Endothelial cell of umbilical vein (primary cell): Measurements from ENCODE around the gene RNASE8. TPM values are rescaled to one million over a fixed set of nuclear protein-coding genes. Genes with fewer than 3 reads are reported as not detected.

Experiments used
- BruUV-seq: library from RNA; stranded (reverse); fragments of 400-500 nt; replicated peaks from 2 replicates; lab custom pipeline; 2021; lab: Mats Ljungman, UMichigan
- CTCF ChIA-PET: fragments of 300-600, 350-600 bp; sonication (Branson Sonifier 250); formaldehyde crosslinking; loops from one replicate; lab custom pipeline; 2021; ENCODE audit warnings: antibody characterized with exemption, inconsistent platforms; lab: Charles Lee
- POLR2A ChIA-PET: fragments of 300-600, 350-600 bp; sonication (Branson Sonifier 250); formaldehyde crosslinking; loops from one replicate; lab custom pipeline; 2021; ENCODE audit warnings: antibody characterized with exemption, inconsistent platforms; lab: Charles Lee
- DNase-seq: peaks from one replicate; pipeline ENCODE4 v3.0.0-alpha.2; 2011; ENCODE audit warnings: low read depth, low spot score
- FAIRE-seq: peaks from 2 replicates; lab custom pipeline; 2011; peaks lifted over from hg19 to GRCh38; lab: Jason Lieb, UNC
- H2AFZ ChIP-seq: 2 replicates; pipeline ENCODE4 v1.6.0; 2012; ENCODE audit warnings: low read depth, low read length, control low read depth, inconsistent platforms
- H3K27ac ChIP-seq: 2 replicates; pipeline ENCODE4 v1.5.1; 2011; ENCODE audit warnings: low read depth, mild to moderate bottlenecking, control low read depth, low read length, moderate library complexity; ENCODE audit not compliant: insufficient read depth
- H3K27me3 ChIP-seq, 2 experiments: 2 replicates each; pipeline versions ENCODE4 v1.6.0 to v1.6.1; 2011; ENCODE audit warnings: low read length in 2 of 2, mixed read lengths in 1 of 2; ENCODE audit not compliant: control insufficient read depth in 2 of 2, insufficient read depth in 2 of 2
- H3K36me3 ChIP-seq, 2 experiments: 2 replicates in 1 of 2; 3 replicates in 1 of 2; pipeline ENCODE4 v1.5.1; 2011; ENCODE audit warnings: low read length in 2 of 2, mild to moderate bottlenecking in 1 of 2, moderate library complexity in 1 of 2; ENCODE audit not compliant: control insufficient read depth in 2 of 2, insufficient read depth in 2 of 2; ENCODE audit errors: extremely low read depth in 1 of 2
- H3K4me1 ChIP-seq: 3 replicates; pipeline ENCODE4 v1.5.1; 2011; ENCODE audit warnings: mild to moderate bottlenecking, low read length; ENCODE audit not compliant: control insufficient read depth, insufficient read depth; ENCODE audit errors: extremely low read depth
- H3K4me2 ChIP-seq: 2 replicates; pipeline ENCODE4 v1.6.1; 2011; ENCODE audit warnings: low read length, control low read depth, mixed read lengths; ENCODE audit not compliant: insufficient read depth
- H3K4me3 ChIP-seq, 3 experiments: fragments of 200-600 bp in 1 of 3; sonication (generic), shearing (Covaris generic) in 1 of 3; replicated peaks in 1 of 3; 2 replicates each; pipeline ENCODE4 v1.5.1; 2011 to 2016; ENCODE audit warnings: control low read depth in 3 of 3, low read length in 3 of 3, mild to moderate bottlenecking in 2 of 3, inconsistent platforms in 1 of 3, low read depth in 1 of 3, moderate library complexity in 1 of 3; ENCODE audit not compliant: insufficient read depth in 1 of 3
- H3K79me2 ChIP-seq: 2 replicates; pipeline ENCODE4 v1.6.0; 2012; ENCODE audit warnings: low read length, inconsistent platforms; ENCODE audit not compliant: control insufficient read depth, insufficient read depth
- H3K9ac ChIP-seq: replicated peaks from 2 replicates; pipeline ENCODE3; 2011; ENCODE audit warnings: low read length, control low read depth; ENCODE audit not compliant: insufficient read depth; ENCODE audit errors: extremely low read depth
- H3K9me1 ChIP-seq: replicated peaks from 3 replicates; pipeline ENCODE4 v1.6.0; 2011; ENCODE audit warnings: mild to moderate bottlenecking, low read length; ENCODE audit not compliant: control insufficient read depth, insufficient read depth; ENCODE audit errors: extremely low read depth
- H3K9me3 ChIP-seq: replicated peaks from 2 replicates; pipeline ENCODE4 v1.5.1; 2012; ENCODE audit warnings: low read length, inconsistent platforms; ENCODE audit not compliant: control insufficient read depth, insufficient read depth
- H4K20me1 ChIP-seq: replicated peaks from 2 replicates; pipeline ENCODE3; 2011; ENCODE audit warnings: mild to moderate bottlenecking, low read length; ENCODE audit not compliant: control insufficient read depth, insufficient read depth; ENCODE audit errors: extremely low read depth
- EZH2 ChIP-seq: IDR thresholded peaks from 2 replicates; pipeline ENCODE4 v1.6.1; 2012; ENCODE audit warnings: borderline replicate concordance, low read depth, mild to moderate bottlenecking, moderate library complexity, low read length, inconsistent platforms; ENCODE audit not compliant: severe bottlenecking
- FOS ChIP-seq: IDR thresholded peaks from 2 replicates; pipeline ENCODE4 v1.6.1; 2011; ENCODE audit warnings: mild to moderate bottlenecking, low read length, moderate library complexity, borderline replicate concordance; ENCODE audit not compliant: insufficient read depth
- GATA2 ChIP-seq: IDR thresholded peaks from 2 replicates; pipeline ENCODE4 v1.7.0; 2011; ENCODE audit warnings: low read depth, mild to moderate bottlenecking, moderate library complexity, mixed read lengths, low read length; ENCODE audit not compliant: insufficient read length, insufficient read depth
- JUN ChIP-seq: IDR thresholded peaks from 2 replicates; pipeline ENCODE4 v1.6.1; 2011; ENCODE audit warnings: borderline replicate concordance, low read depth; ENCODE audit not compliant: insufficient read length, insufficient read depth
- MAX ChIP-seq: IDR thresholded peaks from 2 replicates; pipeline ENCODE4 v1.6.1; 2011; ENCODE audit not compliant: insufficient read depth, insufficient read length
- MYC ChIP-seq: IDR thresholded peaks from one replicate; pipeline ENCODE4 v1.6.1; 2011; ENCODE audit warnings: mild to moderate bottlenecking, low read depth, low read length
- POLR2A ChIP-seq: IDR thresholded peaks from 2 replicates; pipeline ENCODE4 v1.6.1; 2012; ENCODE audit warnings: low read depth, mild to moderate bottlenecking, control low read depth, low read length
- POLR2AphosphoS5 ChIP-seq: IDR thresholded peaks from 2 replicates; pipeline ENCODE4 v1.6.1; 2012; ENCODE audit warnings: low read depth, mild to moderate bottlenecking, control low read depth, low read length, moderate library complexity; ENCODE audit not compliant: insufficient read depth
- dilution Hi-C: fragments of 300-500 bp; cut with MboI; formaldehyde crosslinking; loops from one replicate; pipeline ENCODE4 v1.15.0; 2019; ENCODE audit warnings: low sequenced_read_pairs; ENCODE audit not compliant: extremely low pct_ligation_motif_present
- intact Hi-C: fragments of 100-400 bp; cut with micrococcal nuclease; formaldehyde crosslinking; loops from one replicate; pipeline ENCODE4 v1.10.0; 2022
- polyA plus RNA-seq, 4 experiments: library from polyadenylated mRNA; depleted of rRNA in 3 of 4; stranded (reverse) in 3 of 4; unstranded in 1 of 4; fragments of >200 nt; gene quantifications; 2 replicates each; pipeline versions ENCODE4 v1.2.1 to v1.2.3, GENCODE V29; 2011 to 2012; ENCODE audit warnings: missing spikeins in 1 of 4
- total RNA-seq: library from RNA; stranded (reverse); gene quantifications from 2 replicates; pipeline ENCODE4 v1.2.3, GENCODE V29; 2021
- TF ChIP-seq, protein P1 (sequence below), 2 donors: IDR thresholded peaks; 1 replicate in 1 of 2; 2 replicates in 1 of 2; pipeline ENCODE4 v1.5.1; 2011; ENCODE audit warnings: low read length in 2 of 2, mild to moderate bottlenecking in 2 of 2, moderate library complexity in 2 of 2, control low read depth in 1 of 2, inconsistent platforms in 1 of 2, low read depth in 1 of 2; ENCODE audit not compliant: insufficient read depth in 1 of 2; ENCODE audit errors: extremely low read depth in 1 of 2

RNASE8 gene
- total and polyA plus RNA-seq, 2 donors (not counting 3 experiments of a cell fraction or from before 2014, with no cell fraction given) = not detected

GRCh38 chr14:21018286-21018685 lies 39.3 kb upstream of the RNASE8 start:
- no TSS peak for BruUV-seq
- DNase-seq (no peak), FAIRE-seq (no peak)
- H3K9me1 ChIP-seq = no peaks in the 10 kb centered on the region
- ChIA-PET POLR2A (no interaction called here), CTCF (interaction anchor here (1.4 to 7.4 kb wide), 3 partner anchors 13 to 86 kb away, joined by 6 to 214 read pairs (median 9); partner anchors contain the start of gene RNASE7)
- H3K79me2 ChIP-seq = no peaks in the 10 kb centered on the region
- no peak for TF ChIP-seq POLR2A
- no peak for TF ChIP-seq JUN
- TF ChIP-seq EZH2 = no peak
- no peak for TF ChIP-seq MAX
- intact Hi-C loops (no loop called here), dilution Hi-C loops (no loop called here)
- H3K9ac ChIP-seq = no peak overlapping the region
- no peaks in the 10 kb centered on the region for H3K4me1 ChIP-seq
- H2AFZ ChIP-seq = no peak overlapping the region
- no peaks in the 10 kb centered on the region for H3K9me3 ChIP-seq
- H3K36me3 ChIP-seq = no peaks in the 10 kb centered on the region
- no peaks in the 10 kb centered on the region for H4K20me1 ChIP-seq
- H3K4me3 ChIP-seq = no peak overlapping the region
- no peak overlapping the region for H3K4me2 ChIP-seq
- H3K27ac ChIP-seq = no peak overlapping the region
- peaks cover 24 to 27% of the 10 kb centered on the region in 2 experiments for H3K27me3 ChIP-seq

DNA sequence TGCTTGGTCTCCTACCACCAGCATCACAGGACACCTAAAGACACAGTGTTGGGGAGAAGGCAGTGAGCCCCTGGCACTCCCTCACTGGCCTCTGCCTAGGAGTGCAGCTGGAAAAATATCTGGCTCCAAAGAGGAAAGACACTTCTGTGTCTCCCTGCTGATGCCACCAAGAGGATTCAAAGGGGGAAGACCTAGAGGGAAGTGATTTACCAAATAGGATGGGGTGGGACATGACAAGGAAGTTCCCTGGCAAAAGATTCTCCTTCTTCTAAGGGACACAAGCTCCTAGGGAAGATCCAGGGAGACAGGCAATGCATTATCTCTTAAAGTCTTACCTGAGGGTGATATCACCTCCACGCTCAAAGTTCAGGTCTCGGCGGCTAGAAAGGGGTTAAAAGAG lies 38.8 kb upstream of the RNASE8 start:
- no peaks in the 10 kb centered on the region for H3K9me1 ChIP-seq
- H3K36me3 ChIP-seq = no peaks in the 10 kb centered on the region
- BruUV-seq = no TSS peak
- ChIA-PET POLR2A (no interaction called here), CTCF (interaction anchor here (1.7 to 7.4 kb wide), 2 partner anchors 23 to 74 kb away, joined by 4 to 214 read pairs; partner anchors contain the start of gene RNASE7)
- DNase-seq = no peak
- no peak overlapping the region for H3K4me3 ChIP-seq
- H3K27ac ChIP-seq = no peak overlapping the region
- H2AFZ ChIP-seq = no peak overlapping the region
- intact Hi-C loops = no loop called here
- no peaks in the 10 kb centered on the region for H3K9me3 ChIP-seq
- H3K27me3 ChIP-seq = peaks cover 27 to 30% of the 10 kb centered on the region in 2 experiments
- no peak overlapping the region for H3K4me2 ChIP-seq
- no peak for FAIRE-seq
- H3K79me2 ChIP-seq = no peaks in the 10 kb centered on the region
- TF ChIP-seq, protein P1, sequence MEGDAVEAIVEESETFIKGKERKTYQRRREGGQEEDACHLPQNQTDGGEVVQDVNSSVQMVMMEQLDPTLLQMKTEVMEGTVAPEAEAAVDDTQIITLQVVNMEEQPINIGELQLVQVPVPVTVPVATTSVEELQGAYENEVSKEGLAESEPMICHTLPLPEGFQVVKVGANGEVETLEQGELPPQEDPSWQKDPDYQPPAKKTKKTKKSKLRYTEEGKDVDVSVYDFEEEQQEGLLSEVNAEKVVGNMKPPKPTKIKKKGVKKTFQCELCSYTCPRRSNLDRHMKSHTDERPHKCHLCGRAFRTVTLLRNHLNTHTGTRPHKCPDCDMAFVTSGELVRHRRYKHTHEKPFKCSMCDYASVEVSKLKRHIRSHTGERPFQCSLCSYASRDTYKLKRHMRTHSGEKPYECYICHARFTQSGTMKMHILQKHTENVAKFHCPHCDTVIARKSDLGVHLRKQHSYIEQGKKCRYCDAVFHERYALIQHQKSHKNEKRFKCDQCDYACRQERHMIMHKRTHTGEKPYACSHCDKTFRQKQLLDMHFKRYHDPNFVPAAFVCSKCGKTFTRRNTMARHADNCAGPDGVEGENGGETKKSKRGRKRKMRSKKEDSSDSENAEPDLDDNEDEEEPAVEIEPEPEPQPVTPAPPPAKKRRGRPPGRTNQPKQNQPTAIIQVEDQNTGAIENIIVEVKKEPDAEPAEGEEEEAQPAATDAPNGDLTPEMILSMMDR (IDR thresholded peaks at IDR 0.05; ENCODE audit: extremely low read depth in 1 of 2, insufficient read depth in 1 of 2, low read depth in 1 of 2, low read length in 2 of 2) = no peak
- no peak for TF ChIP-seq POLR2A
- TF ChIP-seq MAX = no peak
- TF ChIP-seq MYC = no peak
- no peak for TF ChIP-seq FOS
- TF ChIP-seq GATA2 = no peak
- TF ChIP-seq EZH2 = no peak
- TF ChIP-seq POLR2AphosphoS5 = no peak
- no peak for TF ChIP-seq JUN
- H3K4me1 ChIP-seq = no peaks in the 10 kb centered on the region
- no peak overlapping the region for H3K9ac ChIP-seq
- H4K20me1 ChIP-seq = no peaks in the 10 kb centered on the region
- dilution Hi-C loops = no loop called here
